GM18870 (cell line): Measurements from ENCODE around the gene TNK1.

Experiments
- ATAC-seq: cut with Tn5 transposase; IDR thresholded peaks from one replicate; pipeline ENCODE4 v1.9.1; 2021; ENCODE audit warnings: moderate library complexity; ENCODE audit not compliant: unreplicated experiment

The TNK1 gene

GRCh38 chr17:7389924-7390910 is 9.3 kb downstream of the TNK1 start:
- no peak for ATAC-seq

- no peak for ATAC-seq
These were observed 10.4 kb downstream of the TNK1 start for GRCh38 chr17:7391307-7391706.

- ATAC-seq, result no peak
These were observed 12.1 kb downstream of the TNK1 start for GRCh38 chr17:7392696-7393612.

- no peak for ATAC-seq
These were observed 12.9 kb downstream of the TNK1 start for GRCh38 chr17:7393613-7394451.

- no peak for ATAC-seq
These were observed 13.7 kb downstream of the TNK1 start, which contains the start of gene PLSCR3 for GRCh38 chr17:7394452-7395191. Gene PLSCR3, minus strand, starts transcription at chr17:7394525. Its CDS starts 415 bp downstream, at chr17:7394110.

GRCh38 chr17:7396147-7396546 is 15.3 kb downstream of the TNK1 start:
- no peak for ATAC-seq

GRCh38 chr17:7398612-7399011 is 17.7 kb downstream of the TNK1 start:
- no peak for ATAC-seq

GRCh38 chr17:7403043-7403726 is 22.3 kb downstream of the TNK1 start:
- ATAC-seq, result no peak

- no peak for ATAC-seq
These were observed 22.8 kb downstream of the TNK1 start for GRCh38 chr17:7403727-7403976.

GRCh38 chr17:7403977-7404736 is 23.3 kb downstream of the TNK1 start, which contains the start of gene TMEM256:
Gene TMEM256, minus strand, starts transcription at chr17:7404097. Its CDS starts 13 bp downstream, at chr17:7404084.
- ATAC-seq, result peak; percentile 90

- no peak for ATAC-seq
These were observed 24.0 kb downstream of the TNK1 start for GRCh38 chr17:7404737-7405349.

GRCh38 chr17:7405350-7406234 is 24.7 kb downstream of the TNK1 start:
- no peak for ATAC-seq

- ATAC-seq, result no peak
These were observed 25.4 kb downstream of the TNK1 start for GRCh38 chr17:7406235-7406825.

GRCh38 chr17:7407082-7407481 is 26.2 kb downstream of the TNK1 start:
- ATAC-seq, result no peak

- ATAC-seq, result no peak
These were observed 26.8 kb downstream of the TNK1 start, which contains the start of gene NLGN2 for GRCh38 chr17:7407485-7408251. Gene NLGN2, plus strand, starts transcription at chr17:7407845. Its CDS starts 411 bp downstream, at chr17:7408256.

- ATAC-seq, result no peak
These were observed 27.4 kb downstream of the TNK1 start for GRCh38 chr17:7408252-7408727.
